SK-N-SH treated with all-trans-retinoic acid at 6 μM for 48 hours (cell line): ENCODE measurements around the gene SH2D2A.
A peak's percentile ranks its signal among the peaks of the same experiment; 100 is the strongest.

ENCODE experiments used
- ATAC-seq: fragments of 200-7000 bp; cut with Tn5 transposase; 3 replicates; pipeline ENCODE4 v1.9.1; 2020; ENCODE audit warnings: mild to moderate bottlenecking, moderate library complexity
- BACH2 ChIP-seq: fragments of 250-450 bp; sonication (Bioruptor Pico); IDR thresholded peaks from 2 replicates; pipeline ENCODE4 v1.9.0; 2021; ENCODE audit warnings: mild to moderate bottlenecking, borderline replicate concordance
- CREB5 ChIP-seq: fragments of 250-450 bp; sonication (Bioruptor Pico); IDR thresholded peaks from 2 replicates; pipeline ENCODE4 v1.5.1; 2020; ENCODE audit warnings: low read depth, mild to moderate bottlenecking, moderate library complexity
- CSDC2 ChIP-seq: fragments of 250-450 bp; sonication (Bioruptor Pico); IDR thresholded peaks from 2 replicates; pipeline ENCODE4 v1.5.0; 2020; ENCODE audit warnings: mild to moderate bottlenecking, moderate library complexity
- CSRNP3 ChIP-seq: fragments of 250-450 bp; sonication (Bioruptor Pico); IDR thresholded peaks from 2 replicates; pipeline ENCODE4 v1.5.1; 2021; ENCODE audit warnings: mild to moderate bottlenecking, moderate library complexity
- ESRRG ChIP-seq: fragments of 250-450 bp; sonication (Bioruptor Pico); IDR thresholded peaks from 2 replicates; pipeline ENCODE4 v1.6.1; 2021; ENCODE audit warnings: mild to moderate bottlenecking
- GLIS3 ChIP-seq: fragments of 250-450 bp; sonication (Bioruptor Pico); IDR thresholded peaks from 2 replicates; pipeline ENCODE4 v1.5.0; 2020; ENCODE audit warnings: mild to moderate bottlenecking, moderate library complexity
- ISL1 ChIP-seq: fragments of 250-450 bp; sonication (Bioruptor Pico); IDR thresholded peaks from 2 replicates; pipeline ENCODE4 v2.1.2; 2022; ENCODE audit warnings: mild to moderate bottlenecking, moderate library complexity
- OSR1 ChIP-seq: fragments of 250-450 bp; sonication (Bioruptor Pico); IDR thresholded peaks from 2 replicates; pipeline ENCODE4 v1.8.0; 2022; ENCODE audit warnings: moderate library complexity, mild to moderate bottlenecking, inconsistent platforms
- PATZ1 ChIP-seq: fragments of 250-450 bp; sonication (Bioruptor Pico); IDR thresholded peaks from 2 replicates; pipeline ENCODE4 v1.8.0; 2020; ENCODE audit warnings: mild to moderate bottlenecking, moderate library complexity, borderline replicate concordance
- POU6F1 ChIP-seq: fragments of 250-450 bp; sonication (Bioruptor Pico); IDR thresholded peaks from 2 replicates; pipeline ENCODE4 v1.8.0; 2021; ENCODE audit warnings: low read depth, mild to moderate bottlenecking, moderate library complexity, borderline replicate concordance
- PPARA ChIP-seq: fragments of 250-450 bp; sonication (Bioruptor Pico); IDR thresholded peaks from 2 replicates; pipeline ENCODE4 v1.5.0; 2020; ENCODE audit warnings: mild to moderate bottlenecking, borderline replicate concordance
- RARB ChIP-seq: fragments of 250-450 bp; sonication (Bioruptor Pico); IDR thresholded peaks from 2 replicates; pipeline ENCODE4 v1.8.0; 2021; ENCODE audit warnings: mild to moderate bottlenecking, moderate library complexity
- SNAI2 ChIP-seq: fragments of 250-450 bp; sonication (Bioruptor Pico); IDR thresholded peaks from 2 replicates; pipeline ENCODE4 v1.5.0; 2020; ENCODE audit warnings: mild to moderate bottlenecking, moderate library complexity
- TCF4 ChIP-seq: fragments of 250-450 bp; sonication (Bioruptor Pico); IDR thresholded peaks from 2 replicates; pipeline ENCODE4 v1.8.0; 2021; ENCODE audit warnings: mild to moderate bottlenecking, moderate library complexity, borderline replicate concordance
- TOX ChIP-seq: fragments of 250-450 bp; sonication (Bioruptor Pico); IDR thresholded peaks from 2 replicates; pipeline ENCODE4 v1.8.0; 2021; ENCODE audit warnings: mild to moderate bottlenecking, moderate library complexity, borderline replicate concordance
- TSHZ2 ChIP-seq: fragments of 250-450 bp; sonication (Bioruptor Pico); IDR thresholded peaks from 2 replicates; pipeline ENCODE4 v1.5.0; 2020; ENCODE audit warnings: mild to moderate bottlenecking, moderate library complexity
- ZC3H10 ChIP-seq: fragments of 250-450 bp; sonication (Bioruptor Pico); IDR thresholded peaks from 2 replicates; pipeline ENCODE4 v1.5.1; 2021; ENCODE audit warnings: mild to moderate bottlenecking, moderate library complexity
- ZFP3 ChIP-seq: fragments of 250-450 bp; sonication (Bioruptor Pico); IDR thresholded peaks from 2 replicates; pipeline ENCODE4 v1.5.0; 2020; ENCODE audit warnings: mild to moderate bottlenecking, moderate library complexity
- ZFP30 ChIP-seq: fragments of 450-650 bp; formaldehyde crosslinking; IDR thresholded peaks from 2 replicates; pipeline ENCODE4 v1.5.0; 2022; ENCODE audit warnings: mild to moderate bottlenecking, moderate library complexity
- ZNF565 ChIP-seq: fragments of 450-650 bp; formaldehyde crosslinking; conservative IDR thresholded peaks from 2 replicates; pipeline ENCODE4 v1.5.0; 2020; ENCODE audit warnings: low read depth, mild to moderate bottlenecking, moderate library complexity
- ZNF70 ChIP-seq: fragments of 450-650 bp; formaldehyde crosslinking; IDR thresholded peaks from 2 replicates; pipeline ENCODE4 v1.5.0; 2020; ENCODE audit warnings: mild to moderate bottlenecking, moderate library complexity
- ZNF8 ChIP-seq: fragments of 450-650 bp; formaldehyde crosslinking; IDR thresholded peaks from 2 replicates; pipeline ENCODE4 v1.5.0; 2020; ENCODE audit warnings: mild to moderate bottlenecking, moderate library complexity

The SH2D2A gene

GRCh38 chr1:156832434-156832833 lies 15.8 kb upstream of the SH2D2A start:
- TF ChIP-seq ESRRG (no peak), CSRNP3 (CRISPR knock-in tag) (no peak), ZFP30 (no peak), CREB5 (CRISPR knock-in tag) (no peak)
- ATAC-seq, result peak; percentile 73

GRCh38 chr1:156828400-156829124 lies 11.9 kb upstream of the SH2D2A start:
- TF ChIP-seq RARB (no peak), CSDC2 (CRISPR knock-in tag) (no peak), OSR1 (CRISPR knock-in tag) (no peak), PATZ1 (CRISPR knock-in tag) (no peak), ZNF70 (no peak), CSRNP3 (CRISPR knock-in tag) (no peak), ZC3H10 (CRISPR knock-in tag) (no peak), CREB5 (CRISPR knock-in tag) (no peak), ZNF8 (CRISPR knock-in tag) (no peak), TCF4 (CRISPR knock-in tag) (no peak), ZNF565 (CRISPR knock-in tag) (no peak), ISL1 (no peak), SNAI2 (CRISPR knock-in tag) (no peak), POU6F1 (CRISPR knock-in tag) (no peak), ZFP3 (no peak), BACH2 (CRISPR knock-in tag) (no peak), ESRRG (no peak), ZFP30 (no peak), PPARA (CRISPR knock-in tag) (no peak)
- ATAC-seq, result no peak

- no peak for ATAC-seq
- TF ChIP-seq TSHZ2 (CRISPR knock-in tag) (no peak), CSRNP3 (CRISPR knock-in tag) (no peak), ISL1 (no peak), TCF4 (CRISPR knock-in tag) (no peak), TOX (CRISPR knock-in tag) (no peak), ZFP3 (no peak), OSR1 (CRISPR knock-in tag) (no peak), ZNF8 (CRISPR knock-in tag) (no peak), POU6F1 (CRISPR knock-in tag) (no peak), ZNF565 (CRISPR knock-in tag) (no peak), GLIS3 (CRISPR knock-in tag) (no peak), CSDC2 (CRISPR knock-in tag) (no peak)
Measured at GRCh38 chr1:156826630-156827029, 10.0 kb upstream of the SH2D2A start.
